ENCODE measurements around the gene RAD51AP2.

DNA sequence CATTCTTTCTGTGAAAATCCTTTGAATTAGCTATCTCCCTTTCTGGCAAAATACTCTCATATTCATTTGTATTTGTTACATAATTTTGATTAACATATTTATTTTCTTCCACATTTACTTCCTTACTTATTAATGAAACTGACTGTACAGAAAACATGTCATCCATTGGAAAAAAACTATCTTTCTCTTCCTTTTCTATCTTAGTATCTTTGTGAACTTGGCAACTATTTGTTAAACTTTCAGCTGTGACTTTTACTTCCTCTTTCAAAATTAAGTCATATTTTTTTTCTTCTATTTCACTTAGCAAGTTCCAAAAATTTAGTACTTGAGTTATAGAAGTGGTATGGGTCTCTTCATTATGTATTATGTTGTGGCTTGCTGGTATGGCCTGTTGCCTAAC, 2.6 kb downstream of the RAD51AP2 start:
- TF ChIP-seq CTCF (IDR thresholded peaks at IDR 0.05): no peak
- no peak for TF ChIP-seq POLR2A (IDR thresholded peaks at IDR 0.05)
- TF ChIP-seq POLR2AphosphoS5 (IDR thresholded peaks at IDR 0.05): no peak
